Measurements from ENCODE around the gene PPP1R14D.

Gene PPP1R14D

DNA sequence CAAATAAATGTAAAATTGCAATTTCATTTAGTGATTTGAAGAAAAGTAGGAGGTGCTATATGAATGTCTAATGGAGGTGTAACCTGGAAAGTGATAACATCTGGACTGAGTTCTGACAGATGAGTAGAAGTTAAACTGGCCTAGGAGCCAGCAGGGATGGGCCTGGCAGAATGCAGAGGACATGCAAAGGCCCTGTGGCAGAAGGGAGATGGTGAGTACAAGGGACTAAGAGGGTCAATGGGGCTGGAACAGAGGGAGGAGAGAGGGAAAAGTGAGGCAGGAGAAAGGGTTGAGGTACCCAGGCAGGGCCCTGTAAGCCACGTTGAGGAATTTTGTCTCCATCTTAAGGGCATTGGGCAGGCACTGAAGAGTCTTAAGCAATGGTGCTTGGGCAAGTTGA is 3.4 kb upstream of the PPP1R14D start:
- TF ChIP-seq FOXP2 (optimal IDR thresholded peaks at IDR 0.05; ENCODE audit: borderline replicate concordance, extremely low read depth, extremely low read length, insufficient read depth) (no peak), SIN3A (IDR thresholded peaks at IDR 0.05; ENCODE audit: borderline replicate concordance, insufficient read depth, low read length) (no peak), POLR2AphosphoS5 (IDR thresholded peaks at IDR 0.05; ENCODE audit: low read depth, low read length) (no peak), TAF1 (IDR thresholded peaks at IDR 0.05; ENCODE audit: borderline replicate concordance, insufficient read depth, low read length) (no peak)
- TF ChIP-seq, protein P1, sequence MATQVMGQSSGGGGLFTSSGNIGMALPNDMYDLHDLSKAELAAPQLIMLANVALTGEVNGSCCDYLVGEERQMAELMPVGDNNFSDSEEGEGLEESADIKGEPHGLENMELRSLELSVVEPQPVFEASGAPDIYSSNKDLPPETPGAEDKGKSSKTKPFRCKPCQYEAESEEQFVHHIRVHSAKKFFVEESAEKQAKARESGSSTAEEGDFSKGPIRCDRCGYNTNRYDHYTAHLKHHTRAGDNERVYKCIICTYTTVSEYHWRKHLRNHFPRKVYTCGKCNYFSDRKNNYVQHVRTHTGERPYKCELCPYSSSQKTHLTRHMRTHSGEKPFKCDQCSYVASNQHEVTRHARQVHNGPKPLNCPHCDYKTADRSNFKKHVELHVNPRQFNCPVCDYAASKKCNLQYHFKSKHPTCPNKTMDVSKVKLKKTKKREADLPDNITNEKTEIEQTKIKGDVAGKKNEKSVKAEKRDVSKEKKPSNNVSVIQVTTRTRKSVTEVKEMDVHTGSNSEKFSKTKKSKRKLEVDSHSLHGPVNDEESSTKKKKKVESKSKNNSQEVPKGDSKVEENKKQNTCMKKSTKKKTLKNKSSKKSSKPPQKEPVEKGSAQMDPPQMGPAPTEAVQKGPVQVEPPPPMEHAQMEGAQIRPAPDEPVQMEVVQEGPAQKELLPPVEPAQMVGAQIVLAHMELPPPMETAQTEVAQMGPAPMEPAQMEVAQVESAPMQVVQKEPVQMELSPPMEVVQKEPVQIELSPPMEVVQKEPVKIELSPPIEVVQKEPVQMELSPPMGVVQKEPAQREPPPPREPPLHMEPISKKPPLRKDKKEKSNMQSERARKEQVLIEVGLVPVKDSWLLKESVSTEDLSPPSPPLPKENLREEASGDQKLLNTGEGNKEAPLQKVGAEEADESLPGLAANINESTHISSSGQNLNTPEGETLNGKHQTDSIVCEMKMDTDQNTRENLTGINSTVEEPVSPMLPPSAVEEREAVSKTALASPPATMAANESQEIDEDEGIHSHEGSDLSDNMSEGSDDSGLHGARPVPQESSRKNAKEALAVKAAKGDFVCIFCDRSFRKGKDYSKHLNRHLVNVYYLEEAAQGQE (IDR thresholded peaks at IDR 0.05; ENCODE audit: insufficient read depth in 1 of 2, low read depth in 2 of 2, low read length in 2 of 2), result no peak

DNA sequence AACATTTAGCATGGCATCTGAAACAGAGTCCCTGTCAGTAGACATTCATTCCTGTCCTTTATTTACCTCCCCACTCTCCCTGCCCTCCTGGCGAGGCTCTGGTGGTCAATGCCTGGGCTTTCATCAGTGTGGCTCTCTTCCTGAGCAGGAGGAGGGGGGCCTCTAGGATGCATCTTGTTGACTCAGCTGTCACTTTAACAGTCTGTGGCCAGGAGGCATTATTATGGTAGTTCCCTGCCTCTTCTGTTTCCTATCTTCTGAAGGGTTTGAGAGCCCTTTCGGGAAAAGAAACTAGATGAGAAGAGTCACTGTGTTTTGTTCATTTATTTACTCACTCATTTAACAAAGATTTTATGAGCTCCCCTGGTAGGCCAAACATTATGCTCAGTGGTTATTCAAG is 2.4 kb upstream of the PPP1R14D start:
- TF ChIP-seq SIN3A (IDR thresholded peaks at IDR 0.05; ENCODE audit: borderline replicate concordance, insufficient read depth, low read length) (no peak), FOXP2 (optimal IDR thresholded peaks at IDR 0.05; ENCODE audit: borderline replicate concordance, extremely low read depth, extremely low read length, insufficient read depth) (no peak), TAF1 (IDR thresholded peaks at IDR 0.05; ENCODE audit: borderline replicate concordance, insufficient read depth, low read length) (no peak), POLR2AphosphoS5 (IDR thresholded peaks at IDR 0.05; ENCODE audit: low read depth, low read length) (no peak)
- TF ChIP-seq, protein P1 (IDR thresholded peaks at IDR 0.05; ENCODE audit: insufficient read depth in 1 of 2, low read depth in 2 of 2, low read length in 2 of 2), result no peak

DNA sequence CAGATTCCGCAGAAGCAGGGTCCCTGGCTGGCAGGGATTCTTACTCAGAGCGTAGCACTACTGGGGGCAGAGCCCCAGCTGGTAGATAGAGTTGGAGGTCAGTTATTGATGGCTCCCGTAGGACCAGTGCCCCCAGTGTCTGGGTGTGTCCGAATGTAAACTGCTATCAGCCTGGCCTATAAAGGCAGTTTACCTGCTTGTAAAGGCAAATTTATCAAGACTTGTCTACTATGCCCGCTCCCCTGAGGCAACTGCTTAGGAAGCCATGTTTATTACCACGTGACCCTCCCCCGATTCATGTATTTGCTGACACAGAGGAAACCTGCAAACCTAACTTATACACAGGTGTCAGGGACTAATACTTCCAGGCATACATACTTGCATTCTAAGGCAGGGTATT is 607 bp upstream of the PPP1R14D start:
- TF ChIP-seq POLR2AphosphoS5 (IDR thresholded peaks at IDR 0.05; ENCODE audit: low read depth, low read length), result no peak
- no peak for TF ChIP-seq FOXP2 (optimal IDR thresholded peaks at IDR 0.05; ENCODE audit: borderline replicate concordance, extremely low read depth, extremely low read length, insufficient read depth)
- TF ChIP-seq, protein P1 (IDR thresholded peaks at IDR 0.05; ENCODE audit: insufficient read depth in 1 of 2, low read depth in 2 of 2, low read length in 2 of 2), result no peak
- TF ChIP-seq TAF1 (IDR thresholded peaks at IDR 0.05; ENCODE audit: borderline replicate concordance, insufficient read depth, low read length), result no peak
- TF ChIP-seq SIN3A (IDR thresholded peaks at IDR 0.05; ENCODE audit: borderline replicate concordance, insufficient read depth, low read length), result no peak

DNA sequence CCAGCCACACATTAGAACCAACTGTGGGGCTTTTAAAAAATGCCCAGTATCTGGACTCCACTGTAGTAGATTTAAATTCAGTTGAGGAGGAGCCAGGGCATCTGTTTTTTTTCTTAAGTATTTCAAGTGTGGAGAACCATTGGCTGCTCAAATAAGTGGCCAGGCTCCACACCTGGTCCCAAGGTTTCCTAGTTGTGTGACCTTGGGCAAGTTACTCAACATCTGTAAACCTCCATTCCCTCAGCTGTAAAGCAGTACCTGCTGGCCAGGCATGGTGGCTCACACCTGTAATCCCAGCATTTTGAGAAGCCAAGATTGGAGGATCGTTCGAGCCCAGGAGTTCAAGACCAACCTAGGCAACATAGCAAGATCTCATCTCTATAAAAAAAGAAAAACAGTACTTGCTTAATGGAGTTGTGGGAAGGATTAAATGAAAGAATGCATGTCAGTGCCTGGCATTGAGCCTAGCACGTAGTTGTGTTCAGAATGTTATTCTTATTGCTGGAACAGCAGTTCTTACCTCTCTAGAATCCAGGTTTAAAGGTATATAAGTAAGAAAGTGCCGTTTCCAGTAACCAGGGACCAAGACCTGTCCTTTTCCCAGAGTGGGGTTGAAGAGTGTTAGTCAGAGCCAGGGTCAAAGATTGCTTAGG is 2.0 kb downstream of the PPP1R14D start:
- TF ChIP-seq TAF1 (IDR thresholded peaks at IDR 0.05; ENCODE audit: borderline replicate concordance, insufficient read depth, low read length) (no peak), FOXP2 (optimal IDR thresholded peaks at IDR 0.05; ENCODE audit: borderline replicate concordance, extremely low read depth, extremely low read length, insufficient read depth) (no peak), SIN3A (IDR thresholded peaks at IDR 0.05; ENCODE audit: borderline replicate concordance, insufficient read depth, low read length) (no peak), POLR2AphosphoS5 (IDR thresholded peaks at IDR 0.05; ENCODE audit: low read depth, low read length) (no peak)
- TF ChIP-seq, protein P1 (IDR thresholded peaks at IDR 0.05; ENCODE audit: insufficient read depth in 1 of 2, low read depth in 2 of 2, low read length in 2 of 2), result no peak
